Measurements from ENCODE around the gene PRTN3.
"Not testable (repeated sequence)": the region's sequence is repeated elsewhere in the genome, so short reads cannot be mapped to it uniquely, and the experiment has no call there.

PRTN3 gene

DNA sequence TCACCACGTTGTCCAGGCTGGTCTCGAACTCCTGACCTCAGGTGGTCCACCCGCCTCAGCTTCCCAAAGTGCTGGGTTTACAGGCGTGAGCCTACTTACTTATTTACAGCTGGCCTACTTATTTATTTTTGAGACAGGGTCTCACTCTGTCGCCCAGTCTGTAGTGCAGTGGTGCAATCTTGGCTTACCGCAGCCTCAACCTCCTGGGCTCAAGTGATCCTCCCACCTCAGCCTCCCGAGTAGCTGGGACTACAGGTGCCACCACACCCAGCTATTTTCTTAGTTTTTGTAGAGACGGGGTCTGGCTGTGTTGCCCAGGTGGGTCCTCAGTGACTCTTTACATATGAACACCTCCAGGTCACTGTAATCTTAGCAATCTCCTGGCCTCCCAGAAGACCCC, 8.4 kb downstream of the PRTN3 start:
- DNase-seq, result not testable (repeated sequence)

DNA sequence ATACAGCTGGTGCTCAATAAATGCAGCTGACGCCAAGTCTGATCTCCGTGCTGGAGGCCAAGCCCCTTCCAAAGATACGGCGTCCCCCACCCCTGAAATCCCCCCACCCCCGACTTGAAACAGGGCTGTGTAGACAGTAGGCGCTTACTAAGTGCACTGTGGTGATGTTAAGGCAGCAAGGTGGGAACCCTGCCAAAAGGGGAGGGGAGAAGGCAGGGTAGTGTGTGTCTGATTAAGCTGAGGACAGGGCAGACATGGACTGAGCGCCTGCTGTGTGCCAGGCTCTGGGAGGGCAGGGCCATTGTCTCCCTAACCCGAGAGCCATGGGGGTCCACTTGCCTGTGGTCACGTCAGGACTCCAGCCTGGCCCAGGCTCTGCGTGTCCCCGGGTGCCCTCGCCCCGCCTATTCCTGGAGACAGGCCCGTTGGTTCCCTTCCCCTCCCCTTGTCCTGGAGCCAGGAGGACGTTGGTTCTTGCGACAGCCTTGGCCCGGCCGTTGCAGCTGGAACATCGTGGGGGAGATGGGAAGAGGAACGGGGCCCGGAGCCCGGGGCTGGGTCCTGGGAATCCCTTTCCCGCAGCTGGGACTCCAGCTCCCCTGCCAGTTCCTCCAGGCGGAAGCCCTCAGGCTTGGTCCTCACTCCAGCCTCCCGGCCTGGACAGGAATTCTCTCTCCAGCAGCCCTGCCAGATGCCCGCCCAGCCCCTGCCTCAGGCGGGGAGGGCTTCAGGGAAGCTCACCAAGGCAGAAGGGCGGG, 9.6 kb downstream of the PRTN3 start:
- no peak for DNase-seq

DNA sequence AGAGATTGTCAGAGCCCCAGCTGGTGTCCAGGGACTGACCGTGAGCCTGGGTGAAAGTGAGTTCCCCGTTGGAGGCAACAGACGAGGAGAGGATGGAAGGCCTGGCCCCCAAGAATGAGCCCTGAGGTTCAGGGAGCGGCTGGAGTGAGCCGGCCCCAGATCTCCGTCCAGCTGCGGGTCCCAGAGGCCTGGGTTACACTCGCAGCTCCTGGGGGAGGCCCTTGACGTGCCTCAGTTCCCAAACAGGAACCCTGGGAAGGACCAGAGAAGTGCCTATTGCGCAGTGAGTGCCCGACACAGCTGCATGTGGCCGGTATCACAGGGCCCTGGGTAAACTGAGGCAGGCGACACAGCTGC, 10.2 kb downstream of the PRTN3 start:
- DNase-seq, result no peak

DNA sequence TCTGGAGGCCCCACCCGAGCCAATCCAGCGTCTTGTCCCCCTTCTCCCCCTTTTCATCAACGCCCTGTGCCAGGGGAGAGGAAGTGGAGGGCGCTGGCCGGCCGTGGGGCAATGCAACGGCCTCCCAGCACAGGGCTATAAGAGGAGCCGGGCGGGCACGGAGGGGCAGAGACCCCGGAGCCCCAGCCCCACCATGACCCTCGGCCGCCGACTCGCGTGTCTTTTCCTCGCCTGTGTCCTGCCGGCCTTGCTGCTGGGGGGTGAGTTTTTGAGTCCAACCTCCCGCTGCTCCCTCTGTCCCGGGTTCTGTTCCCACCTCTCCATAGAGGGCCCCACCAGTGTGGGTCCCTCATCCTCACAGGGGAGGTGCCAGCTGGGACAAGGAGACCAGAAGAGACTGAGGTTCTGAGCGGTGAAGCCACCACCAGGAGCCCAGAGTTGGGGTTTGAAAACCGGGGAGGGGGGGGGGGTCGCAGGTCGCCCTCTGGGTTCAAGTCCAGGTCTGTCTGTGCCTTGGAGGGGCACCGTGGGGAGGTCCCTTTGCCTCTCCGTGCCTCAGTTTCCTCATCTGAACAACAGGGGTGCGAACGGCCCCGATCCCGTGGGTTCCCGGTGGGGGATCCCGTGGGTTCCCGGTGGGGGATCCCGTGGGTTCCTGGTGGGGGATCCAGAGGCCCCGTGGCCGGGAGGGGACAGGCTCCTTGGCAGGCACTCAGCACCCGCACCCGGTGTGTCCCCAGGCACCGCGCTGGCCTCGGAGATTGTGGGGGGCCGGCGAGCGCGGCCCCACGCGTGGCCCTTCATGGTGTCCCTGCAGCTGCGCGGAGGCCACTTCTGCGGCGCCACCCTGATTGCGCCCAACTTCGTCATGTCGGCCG, 11.6 kb downstream of the PRTN3 start, which contains the start of gene ELANE:
TSS of gene ELANE (plus strand) at position 168 of the 878 bp plus-strand sequence. CDS start at position 194, 26 bp downstream.
- DNase-seq, result no peak

DNA sequence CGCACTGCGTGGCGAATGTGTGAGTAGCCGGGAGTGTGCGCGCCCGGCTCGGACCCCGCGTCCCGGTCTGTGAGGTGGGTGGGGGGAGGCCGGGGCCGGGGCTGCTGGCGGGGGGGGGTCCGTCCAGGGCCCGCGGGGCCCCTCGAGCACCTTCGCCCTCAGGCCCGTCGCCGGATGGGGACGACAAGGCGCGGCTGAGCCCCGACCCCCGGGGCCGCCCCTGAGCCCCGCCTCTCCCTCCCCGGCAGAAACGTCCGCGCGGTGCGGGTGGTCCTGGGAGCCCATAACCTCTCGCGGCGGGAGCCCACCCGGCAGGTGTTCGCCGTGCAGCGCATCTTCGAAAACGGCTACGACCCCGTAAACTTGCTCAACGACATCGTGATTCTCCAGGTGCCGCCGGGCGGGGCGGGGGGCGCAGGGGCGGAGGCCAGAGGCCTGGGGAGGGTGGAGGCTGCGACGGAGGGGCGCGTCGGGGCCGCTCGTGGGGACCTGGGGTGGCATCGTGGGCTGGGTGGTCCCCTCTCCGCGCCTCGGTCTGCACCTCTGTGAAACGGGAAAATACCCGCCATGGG, 12.3 kb downstream of the PRTN3 start:
- DNase-seq, result no peak

DNA sequence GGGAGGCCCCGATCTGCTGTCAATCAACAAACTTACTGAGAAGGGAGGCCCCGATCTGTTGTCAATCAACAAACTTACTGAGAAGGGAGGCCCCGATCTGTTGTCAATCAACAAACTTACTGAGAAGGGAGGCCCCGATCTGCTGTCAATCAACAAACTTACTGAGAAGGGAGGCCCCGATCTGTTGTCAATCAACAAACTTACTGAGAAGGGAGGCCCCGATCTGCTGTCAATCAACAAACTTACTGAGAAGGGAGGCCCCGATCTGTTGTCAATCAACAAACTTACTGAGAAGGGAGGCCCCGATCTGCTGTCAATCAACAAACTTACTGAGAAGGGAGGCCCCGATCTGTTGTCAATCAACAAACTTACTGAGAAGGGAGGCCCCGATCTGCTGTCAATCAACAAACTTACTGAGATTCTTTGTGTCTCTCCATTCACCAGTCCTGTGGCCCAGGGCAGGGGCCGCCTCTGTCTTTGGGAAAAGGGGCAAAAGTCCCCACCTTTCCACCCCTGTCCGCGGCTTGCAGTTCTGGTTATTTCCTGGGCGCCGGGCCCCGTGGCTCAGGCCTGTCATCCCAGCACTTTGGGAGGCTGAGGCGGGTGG, 12.9 kb downstream of the PRTN3 start:
- not testable (repeated sequence) for DNase-seq

DNA sequence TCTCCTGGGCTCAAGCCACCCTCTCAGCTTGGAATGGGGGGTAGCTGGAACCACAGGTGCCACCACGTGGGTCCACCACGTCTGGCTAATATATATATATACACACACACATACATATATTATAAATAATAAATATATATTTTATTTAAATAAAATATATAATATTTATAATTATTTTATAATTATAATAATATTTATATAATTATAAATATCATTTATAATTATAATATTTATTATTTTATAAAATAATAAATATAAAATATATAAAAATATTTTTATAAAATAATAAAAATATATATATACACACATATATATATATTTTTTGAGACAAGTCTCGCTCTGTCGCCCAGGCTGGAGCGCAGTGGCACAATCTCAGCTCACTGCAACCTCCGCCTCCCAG, 13.8 kb downstream of the PRTN3 start:
- no peak for DNase-seq

DNA sequence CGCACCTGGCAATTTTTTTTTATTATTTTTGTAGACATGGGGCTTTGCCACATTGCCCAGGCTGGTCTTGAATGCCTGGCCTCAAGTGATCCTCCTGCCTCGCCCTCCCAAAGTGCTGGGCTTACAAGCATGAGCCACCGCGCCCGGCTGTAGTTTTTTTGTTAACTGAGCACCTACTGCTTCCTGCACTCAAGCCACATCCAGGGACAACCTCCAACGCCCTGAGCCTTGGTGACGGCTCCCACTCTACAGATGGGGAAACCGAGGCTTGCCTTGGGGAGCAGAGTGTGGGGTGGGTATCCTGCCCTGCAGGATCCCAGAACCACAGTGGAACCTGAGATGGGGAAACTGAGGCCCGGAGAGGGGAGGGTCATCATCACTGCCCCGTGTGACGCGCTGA, 14.3 kb downstream of the PRTN3 start:
- no peak for DNase-seq

DNA sequence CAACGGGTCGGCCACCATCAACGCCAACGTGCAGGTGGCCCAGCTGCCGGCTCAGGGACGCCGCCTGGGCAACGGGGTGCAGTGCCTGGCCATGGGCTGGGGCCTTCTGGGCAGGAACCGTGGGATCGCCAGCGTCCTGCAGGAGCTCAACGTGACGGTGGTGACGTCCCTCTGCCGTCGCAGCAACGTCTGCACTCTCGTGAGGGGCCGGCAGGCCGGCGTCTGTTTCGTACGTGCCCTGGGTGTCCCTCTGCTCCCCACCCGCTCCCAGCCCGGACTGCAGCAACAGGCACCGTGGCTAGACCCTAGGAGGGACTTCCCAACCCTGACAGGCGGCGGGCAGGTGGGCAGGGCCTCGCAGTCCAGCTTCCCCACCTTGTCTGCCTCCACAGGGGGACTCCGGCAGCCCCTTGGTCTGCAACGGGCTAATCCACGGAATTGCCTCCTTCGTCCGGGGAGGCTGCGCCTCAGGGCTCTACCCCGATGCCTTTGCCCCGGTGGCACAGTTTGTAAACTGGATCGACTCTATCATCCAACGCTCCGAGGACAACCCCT, 14.8 kb downstream of the PRTN3 start:
- DNase-seq, result no peak

DNA sequence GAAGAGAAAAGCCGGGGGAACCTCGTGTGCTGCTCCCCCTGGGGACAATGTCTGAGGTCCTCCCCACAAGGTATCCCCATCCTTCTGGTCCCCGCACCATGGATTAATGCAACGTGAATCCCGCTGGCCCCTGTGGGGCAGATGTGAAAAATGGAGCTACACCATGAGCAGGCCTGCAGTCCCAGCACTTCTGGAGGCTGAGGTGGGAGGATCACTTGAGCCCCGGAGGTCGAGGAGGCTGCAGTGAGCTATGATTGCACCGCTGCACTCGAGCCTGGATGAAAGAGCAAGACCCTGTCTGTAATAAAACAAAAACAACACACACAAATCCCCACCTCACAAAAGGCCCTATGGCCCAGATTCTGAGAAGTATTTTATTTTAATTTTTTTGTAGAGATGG, 17.5 kb downstream of the PRTN3 start:
- no peak for DNase-seq

DNA sequence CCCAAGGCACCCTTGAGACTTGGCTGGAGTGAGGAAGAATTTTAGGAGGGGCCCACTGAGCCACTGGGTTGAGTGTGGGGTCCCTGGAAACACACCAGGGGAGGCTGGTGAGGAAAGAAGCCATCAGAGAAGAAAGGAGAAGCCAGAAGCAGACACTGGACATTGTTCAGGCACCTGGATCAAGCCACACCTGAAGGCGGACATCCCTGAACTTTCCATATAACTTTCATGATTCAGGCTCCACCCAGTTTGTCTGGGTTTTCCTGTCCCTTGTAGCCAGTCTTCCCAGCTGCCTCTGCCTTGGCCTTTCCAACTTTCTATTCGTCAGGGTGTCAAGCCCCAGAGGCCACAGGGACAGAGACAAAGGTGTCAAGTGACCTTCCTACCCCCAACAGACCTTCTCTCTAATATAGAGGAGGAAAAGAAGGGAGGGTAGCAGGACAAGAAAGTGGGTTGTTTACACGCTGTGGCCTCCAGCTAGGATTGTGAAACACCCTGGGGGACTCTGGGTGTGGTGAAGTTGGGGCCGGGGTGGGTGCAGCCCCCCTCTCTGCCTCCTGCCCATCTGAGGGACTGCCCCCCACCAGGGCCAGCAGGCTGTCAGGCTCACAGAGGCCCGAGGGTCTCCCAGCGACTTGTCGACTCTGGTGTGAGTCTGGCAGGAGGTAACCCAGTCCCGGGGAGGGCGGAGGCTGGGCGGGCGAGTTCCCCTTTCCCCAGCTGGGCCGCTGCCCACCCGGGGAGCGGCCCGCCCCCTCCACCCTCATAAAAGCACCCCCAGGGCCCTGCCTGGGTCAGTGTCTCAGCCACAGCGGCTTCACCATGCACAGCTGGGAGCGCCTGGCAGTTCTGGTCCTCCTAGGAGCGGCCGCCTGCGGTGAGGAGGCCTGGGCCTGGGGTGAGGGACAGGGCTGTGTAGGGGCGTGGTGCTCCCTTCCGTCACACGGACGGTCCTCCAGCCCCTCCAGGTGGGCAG, 18.4 kb downstream of the PRTN3 start, which contains the start of gene CFD:
TSS of gene CFD (plus strand) at position 797 of the 976 bp plus-strand sequence. CDS start at position 823, 26 bp downstream.
- DNase-seq, result no peak

DNA sequence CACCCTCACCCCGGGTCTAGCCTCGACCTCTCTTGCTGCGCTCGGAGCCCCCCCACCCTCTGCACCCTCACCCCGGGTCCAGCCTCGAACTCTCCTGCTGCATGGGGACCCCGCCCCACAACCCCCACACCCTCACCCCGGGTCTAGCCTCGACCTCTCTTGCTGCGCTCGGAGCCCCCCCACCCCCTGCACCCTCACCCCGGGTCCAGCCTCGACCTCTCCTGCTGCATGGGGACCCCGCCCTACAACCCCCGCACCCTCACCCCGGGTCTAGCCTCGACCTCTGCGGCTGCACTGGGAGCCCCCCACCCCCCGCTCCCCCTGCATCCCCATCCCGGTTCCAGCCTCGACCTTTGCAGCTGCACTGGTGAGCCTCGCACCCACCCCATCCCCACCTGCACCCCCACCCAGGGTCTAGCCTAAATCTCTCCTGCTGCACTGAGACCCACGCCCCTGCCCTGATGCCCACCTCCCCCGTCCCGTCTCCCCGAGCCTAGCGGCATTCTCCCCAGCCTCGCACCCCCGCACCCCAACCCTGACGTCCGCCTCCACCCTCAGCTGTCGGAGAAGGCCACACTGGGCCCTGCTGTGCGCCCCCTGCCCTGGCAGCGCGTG, 20.4 kb downstream of the PRTN3 start:
- no peak for DNase-seq

DNA sequence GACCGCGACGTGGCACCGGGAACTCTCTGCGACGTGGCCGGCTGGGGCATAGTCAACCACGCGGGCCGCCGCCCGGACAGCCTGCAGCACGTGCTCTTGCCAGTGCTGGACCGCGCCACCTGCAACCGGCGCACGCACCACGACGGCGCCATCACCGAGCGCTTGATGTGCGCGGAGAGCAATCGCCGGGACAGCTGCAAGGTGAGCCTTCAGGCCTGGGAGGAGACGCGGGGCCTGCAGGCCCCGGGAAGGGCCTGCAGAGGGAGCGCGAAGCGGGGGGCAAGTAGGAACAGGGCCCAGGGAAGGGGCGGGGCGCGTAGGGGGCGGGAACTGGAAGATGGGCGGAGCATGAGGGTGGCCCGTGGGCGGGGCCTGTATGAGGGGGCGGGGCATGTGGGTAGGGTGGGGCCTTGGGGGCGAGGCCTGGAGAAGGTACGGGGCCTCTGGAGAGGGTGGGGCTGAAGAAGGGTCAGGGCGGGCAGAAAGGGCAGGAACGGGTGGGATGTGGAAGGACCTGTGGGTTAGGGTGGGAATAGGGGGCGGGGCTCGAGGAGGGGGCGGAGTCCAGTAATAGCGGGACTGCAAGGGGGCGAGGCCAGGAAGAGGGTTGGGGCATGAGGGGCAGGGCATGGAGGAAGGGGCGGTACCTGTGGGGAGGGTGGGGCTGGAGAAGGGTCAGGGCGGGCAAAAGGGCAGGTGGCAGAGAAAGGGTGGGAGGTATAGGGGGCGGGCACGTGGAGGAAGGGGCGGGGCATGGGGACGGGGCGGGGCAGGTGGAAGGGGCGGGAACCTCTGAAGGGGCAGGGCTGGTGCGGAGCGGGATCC, 21.2 kb downstream of the PRTN3 start:
- peak; percentile 83 for DNase-seq

DNA sequence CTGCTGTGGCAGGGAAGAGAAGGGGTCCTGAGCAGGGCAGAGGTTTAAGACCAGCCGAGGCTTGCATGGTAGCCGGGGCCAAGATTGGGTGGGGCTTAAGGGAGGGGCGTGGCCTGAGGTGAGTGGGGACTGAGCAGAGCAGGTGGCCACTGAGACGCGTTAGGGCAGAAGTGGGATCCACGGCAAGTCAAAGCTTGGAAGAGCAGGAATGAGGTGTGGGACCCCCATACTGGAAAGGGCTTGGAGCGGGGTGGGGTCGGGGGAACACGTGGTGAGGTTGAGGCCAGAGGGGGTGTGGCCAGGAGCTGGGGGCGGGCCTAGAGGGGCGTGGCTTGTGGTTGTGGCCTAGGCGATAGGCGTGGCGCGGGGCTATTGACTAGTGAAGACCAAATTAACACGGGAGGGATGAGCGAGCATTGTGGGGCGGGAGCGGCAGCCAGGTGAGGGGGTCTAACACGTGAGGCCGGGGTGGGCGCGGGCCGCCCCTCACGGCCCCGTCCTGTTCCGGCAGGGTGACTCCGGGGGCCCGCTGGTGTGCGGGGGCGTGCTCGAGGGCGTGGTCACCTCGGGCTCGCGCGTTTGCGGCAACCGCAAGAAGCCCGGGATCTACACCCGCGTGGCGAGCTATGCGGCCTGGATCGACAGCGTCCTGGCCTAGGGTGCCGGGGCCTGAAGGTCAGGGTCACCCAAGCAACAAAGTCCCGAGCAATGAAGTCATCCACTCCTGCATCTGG, 21.9 kb downstream of the PRTN3 start:
- DNase-seq, result peak; percentile 76

DNA sequence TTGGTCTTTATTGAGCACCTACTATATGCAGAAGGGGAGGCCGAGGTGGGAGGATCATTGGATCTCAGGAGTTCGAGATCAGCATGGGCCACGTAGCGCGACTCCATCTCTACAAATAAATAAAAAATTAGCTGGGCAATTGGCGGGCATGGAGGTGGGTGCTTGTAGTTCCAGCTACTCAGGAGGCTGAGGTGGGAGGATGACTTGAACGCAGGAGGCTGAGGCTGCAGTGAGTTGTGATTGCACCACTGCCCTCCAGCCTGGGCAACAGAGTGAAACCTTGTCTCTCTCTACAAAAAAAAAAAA, 22.5 kb downstream of the PRTN3 start:
- no peak for DNase-seq

DNA sequence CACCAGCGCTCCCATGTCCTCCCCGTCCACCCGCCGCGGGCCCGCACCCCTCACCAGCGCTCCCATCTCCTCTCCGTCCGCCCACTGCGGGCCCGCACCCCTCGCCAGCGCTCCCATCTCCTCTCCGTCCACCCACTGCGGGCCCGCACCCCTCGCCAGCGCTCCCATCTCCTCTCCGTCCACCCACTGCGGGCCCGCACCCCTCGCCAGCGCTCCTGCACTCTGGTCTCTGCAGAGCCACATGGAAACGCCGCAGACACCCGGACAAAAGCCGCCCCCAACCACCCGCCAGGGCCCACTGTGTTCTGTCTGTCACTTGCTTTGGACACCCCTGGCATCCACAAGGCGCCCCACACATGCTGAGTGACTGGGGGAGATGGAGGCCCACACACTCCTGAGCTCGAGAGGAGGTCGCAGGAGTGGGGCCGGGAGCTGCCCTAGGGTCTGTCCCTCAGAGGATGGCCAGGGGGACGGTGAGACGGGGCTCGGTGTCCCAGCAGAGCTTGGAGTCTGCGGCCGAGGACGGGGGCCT, 26.0 kb downstream of the PRTN3 start:
- DNase-seq, result no peak

DNA sequence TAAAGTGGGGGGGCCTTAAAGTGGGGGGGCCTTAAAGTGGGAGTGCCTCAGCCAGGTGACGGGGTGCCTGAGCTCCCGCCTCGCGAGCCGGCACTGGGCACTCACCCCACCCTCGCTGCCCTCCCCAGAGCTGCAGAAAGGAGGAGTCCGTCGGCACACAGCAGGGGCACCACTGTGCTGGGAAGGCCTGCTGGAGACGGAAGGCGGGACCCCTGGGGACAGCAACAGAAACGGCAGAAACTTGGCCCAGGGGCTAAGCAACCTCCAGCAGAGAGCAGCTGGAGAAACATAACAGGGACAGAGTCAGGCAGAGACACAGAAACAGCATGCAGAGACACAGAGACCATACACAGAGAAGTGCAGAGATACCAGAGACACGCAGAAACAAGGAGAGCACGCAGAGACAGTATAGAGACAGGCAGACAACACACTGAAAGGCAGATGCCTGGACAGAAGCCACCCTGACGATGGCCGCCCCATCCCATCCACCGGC, 26.5 kb downstream of the PRTN3 start:
- no peak for DNase-seq

DNA sequence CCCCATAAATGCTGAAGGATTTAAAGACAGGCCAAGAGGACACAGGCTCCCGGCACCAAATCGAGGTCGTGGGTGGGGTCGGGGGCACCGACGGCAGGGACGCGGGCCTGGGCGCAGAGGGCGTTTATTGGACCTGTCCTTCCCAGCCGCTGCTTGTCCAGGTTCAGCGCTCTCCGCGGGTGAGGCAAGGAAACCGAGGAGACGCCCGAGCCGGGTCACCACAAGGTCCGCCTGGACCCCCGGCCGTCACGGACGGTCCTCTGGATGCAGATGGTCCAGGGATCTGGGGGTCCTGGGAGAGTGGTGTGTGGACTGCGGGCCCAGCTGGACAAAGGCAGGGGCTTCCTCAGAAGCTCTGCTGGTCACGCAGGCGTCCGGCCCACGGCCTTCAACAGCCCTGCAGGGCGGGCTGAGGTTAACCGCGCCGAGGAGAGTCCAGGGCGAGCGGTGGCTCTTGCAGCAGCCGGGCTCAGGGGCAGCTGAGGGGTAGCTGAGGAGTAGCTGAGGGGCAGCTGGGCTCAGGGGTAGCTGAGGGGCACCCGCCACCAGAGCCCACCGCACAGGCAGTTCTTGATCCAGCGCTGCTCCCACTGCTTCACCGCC, 27.2 kb downstream of the PRTN3 start:
- no peak for DNase-seq

All from NCI-H2029 treated with DMSO at 0.1 percent for 48 hours (cell line).